Ascending aorta (tissue), 2 donors: ENCODE data around the gene CHST11. TPM values are rescaled to one million over a fixed set of nuclear protein-coding genes. Genes with fewer than 3 reads are reported as not detected.
A peak's percentile ranks its signal among the peaks of the same experiment; 100 is the strongest.

ENCODE experiments used
- DNase-seq, 2 donors: peaks; one replicate each; pipeline ENCODE4 v3.0.0-alpha.2; 2019; ENCODE audit warnings: low spot score in 2 of 2
- H3K27ac ChIP-seq, 2 donors: fragments of 200-600 bp; sonication (generic); one replicate each; pipeline ENCODE4 v1.5.1; 2016 to 2017; ENCODE audit warnings: mild to moderate bottlenecking in 1 of 2
- H3K27me3 ChIP-seq: fragments of 200-600 bp; sonication (generic); one replicate; pipeline ENCODE4 v1.5.1; 2017
- H3K36me3 ChIP-seq, 2 donors: fragments of 200-600 bp; sonication (generic); one replicate each; pipeline ENCODE4 v1.5.1; 2016
- H3K4me1 ChIP-seq, 2 donors: fragments of 200-600 bp; sonication (generic); one replicate each; pipeline ENCODE4 v1.5.1; 2016 to 2017; ENCODE audit warnings: mild to moderate bottlenecking in 1 of 2
- H3K4me3 ChIP-seq, 2 donors: fragments of 200-600 bp; sonication (generic); one replicate each; pipeline ENCODE4 v1.5.1; 2016 to 2017; ENCODE audit warnings: mild to moderate bottlenecking in 1 of 2
- H3K9me3 ChIP-seq, 2 donors: fragments of 200-600 bp; sonication (generic); one replicate each; pipeline ENCODE4 v1.5.1; 2016
- intact Hi-C: fragments of 100-400 bp; cut with DNase I; formaldehyde crosslinking; loops from one replicate; pipeline ENCODE4 v1.15.1; 2023
- total RNA-seq: library from RNA; depleted of rRNA; stranded (reverse); fragments of >200 nt; gene quantifications from one replicate; pipeline ENCODE4 v1.1.0, GENCODE V29; 2016
- TF ChIP-seq, protein P1 (sequence below), 3 experiments: fragments of 200-600 bp in 2 of 3; fragments of 450-650 bp in 1 of 3; sonication (generic) in 2 of 3; IDR thresholded peaks; one replicate each; pipeline ENCODE4 v1.5.1; 2016 to 2019; ENCODE audit warnings: antibody characterized with exemption in 3 of 3, mild to moderate bottlenecking in 1 of 3, moderate library complexity in 1 of 3

The CHST11 gene
- total RNA-seq, 1 donor from 2014 or later = 63.2 TPM

GRCh38 chr12:104566244-104566993 is 109.7 kb downstream of the CHST11 start:
- TF ChIP-seq, protein P1, sequence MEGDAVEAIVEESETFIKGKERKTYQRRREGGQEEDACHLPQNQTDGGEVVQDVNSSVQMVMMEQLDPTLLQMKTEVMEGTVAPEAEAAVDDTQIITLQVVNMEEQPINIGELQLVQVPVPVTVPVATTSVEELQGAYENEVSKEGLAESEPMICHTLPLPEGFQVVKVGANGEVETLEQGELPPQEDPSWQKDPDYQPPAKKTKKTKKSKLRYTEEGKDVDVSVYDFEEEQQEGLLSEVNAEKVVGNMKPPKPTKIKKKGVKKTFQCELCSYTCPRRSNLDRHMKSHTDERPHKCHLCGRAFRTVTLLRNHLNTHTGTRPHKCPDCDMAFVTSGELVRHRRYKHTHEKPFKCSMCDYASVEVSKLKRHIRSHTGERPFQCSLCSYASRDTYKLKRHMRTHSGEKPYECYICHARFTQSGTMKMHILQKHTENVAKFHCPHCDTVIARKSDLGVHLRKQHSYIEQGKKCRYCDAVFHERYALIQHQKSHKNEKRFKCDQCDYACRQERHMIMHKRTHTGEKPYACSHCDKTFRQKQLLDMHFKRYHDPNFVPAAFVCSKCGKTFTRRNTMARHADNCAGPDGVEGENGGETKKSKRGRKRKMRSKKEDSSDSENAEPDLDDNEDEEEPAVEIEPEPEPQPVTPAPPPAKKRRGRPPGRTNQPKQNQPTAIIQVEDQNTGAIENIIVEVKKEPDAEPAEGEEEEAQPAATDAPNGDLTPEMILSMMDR (IDR thresholded peaks at IDR 0.05) = no peak
- H3K9me3 ChIP-seq = no peaks in the 10 kb centered on the region
- H3K4me3 ChIP-seq = no peak overlapping the region
- intact Hi-C loops = no loop called here
- H3K27me3 ChIP-seq = no peaks in the 10 kb centered on the region
- no peaks in the 10 kb centered on the region for H3K4me1 ChIP-seq
- DNase-seq = no peak
- no peaks in the 10 kb centered on the region for H3K36me3 ChIP-seq
- peak overlapping the region in 1 of 2 donors; percentile 22 for H3K27ac ChIP-seq

GRCh38 chr12:104567832-104568486 is 111.2 kb downstream of the CHST11 start:
- TF ChIP-seq, protein P1 (IDR thresholded peaks at IDR 0.05) = no peak
- no peak overlapping the region for H3K27ac ChIP-seq
- H3K27me3 ChIP-seq = no peaks in the 10 kb centered on the region
- no peaks in the 10 kb centered on the region for H3K4me1 ChIP-seq
- H3K9me3 ChIP-seq = no peaks in the 10 kb centered on the region
- H3K4me3 ChIP-seq = no peak overlapping the region
- no peak for DNase-seq
- H3K36me3 ChIP-seq = no peaks in the 10 kb centered on the region
- intact Hi-C loops = no loop called here

DNA sequence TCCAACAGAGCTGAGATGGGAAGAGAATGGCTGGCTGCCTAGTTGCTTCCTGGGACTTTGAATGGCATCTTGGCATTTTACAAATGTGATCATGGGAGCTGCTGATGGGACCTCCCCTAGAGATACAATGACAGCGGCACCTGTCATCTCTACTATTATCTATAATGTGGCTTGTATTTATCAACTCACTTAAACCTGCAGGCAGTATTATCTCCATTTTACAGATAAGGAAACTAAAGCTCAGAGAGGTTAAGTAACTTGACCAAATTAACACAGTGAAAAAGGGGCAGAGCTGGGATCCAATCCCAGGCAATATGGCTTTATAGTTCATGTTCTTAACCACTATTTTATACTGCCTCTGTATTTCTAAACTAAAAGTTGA is 111.7 kb downstream of the CHST11 start:
- H3K9me3 ChIP-seq = no peaks in the 10 kb centered on the region
- TF ChIP-seq, protein P1 (IDR thresholded peaks at IDR 0.05) = no peak
- intact Hi-C loops = no loop called here
- H3K27ac ChIP-seq = no peak overlapping the region
- no peaks in the 10 kb centered on the region for H3K36me3 ChIP-seq
- DNase-seq = no peak
- no peak overlapping the region for H3K4me3 ChIP-seq
- no peaks in the 10 kb centered on the region for H3K27me3 ChIP-seq
- H3K4me1 ChIP-seq = no peaks in the 10 kb centered on the region

- Histone ChIP-seq H3K4me3 (no peak overlapping the region), H3K4me1 (no peaks in the 10 kb centered on the region), H3K9me3 (no peaks in the 10 kb centered on the region), H3K36me3 (no peaks in the 10 kb centered on the region), H3K27me3 (no peaks in the 10 kb centered on the region), H3K27ac (no peak overlapping the region)
- no peak for DNase-seq
- TF ChIP-seq, protein P1 (IDR thresholded peaks at IDR 0.05) = no peak
- intact Hi-C loops = no loop called here
Observed at GRCh38 chr12:104568935-104569334, 112.2 kb downstream of the CHST11 start.

DNA sequence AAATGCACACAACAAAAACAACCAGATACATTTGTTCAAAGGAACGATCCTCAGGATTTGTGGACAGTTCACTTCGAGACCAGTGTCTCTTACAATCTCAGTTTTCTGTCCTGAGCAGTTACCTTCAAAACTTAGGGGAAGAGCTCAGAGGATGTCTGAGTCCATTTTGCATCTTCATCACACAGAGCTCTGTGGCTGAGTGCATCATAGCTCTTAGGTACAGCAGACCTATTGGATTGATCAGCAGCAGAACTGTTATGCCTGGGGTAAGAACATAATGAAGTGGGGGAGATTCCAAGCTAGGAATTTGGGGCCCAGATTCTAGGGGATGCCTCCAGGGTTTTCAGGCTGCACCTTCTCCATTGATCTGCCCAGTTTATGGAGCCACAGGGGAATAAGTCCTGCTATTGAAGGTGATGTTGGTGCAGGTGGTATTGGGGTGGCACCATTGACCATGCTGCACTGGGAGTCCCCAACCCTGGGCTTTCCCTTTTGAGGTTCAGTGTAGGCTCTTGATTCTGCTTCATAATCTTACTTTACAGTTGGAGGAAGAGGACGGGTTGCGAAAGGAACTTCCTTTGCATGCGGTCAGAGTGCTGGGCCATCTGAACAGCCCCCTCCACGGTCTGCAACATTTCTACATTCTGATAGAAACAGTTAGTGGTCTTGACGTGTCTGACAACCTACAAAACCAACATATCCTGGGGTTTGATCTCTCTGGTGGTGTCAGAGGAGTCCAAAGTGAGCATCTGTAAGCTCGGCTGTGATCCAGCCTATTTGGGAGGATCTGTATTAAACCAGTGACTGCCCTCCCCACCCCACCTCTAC is 112.8 kb downstream of the CHST11 start:
- Histone ChIP-seq H3K4me1 (no peaks in the 10 kb centered on the region), H3K4me3 (no peak overlapping the region), H3K27me3 (no peaks in the 10 kb centered on the region), H3K9me3 (no peaks in the 10 kb centered on the region), H3K27ac (no peak overlapping the region), H3K36me3 (no peaks in the 10 kb centered on the region)
- TF ChIP-seq, protein P1 (IDR thresholded peaks at IDR 0.05) = no peak
- DNase-seq = no peak
- intact Hi-C loops = no loop called here
